Measurements from ENCODE around the gene GALNT16.

GRCh38 chr14:69270097-69270496 lies 10.1 kb downstream of the GALNT16 start:
- no peak for TF ChIP-seq CTCF (conservative IDR thresholded peaks at IDR 0.05 in 1 of 2, IDR thresholded peaks at IDR 0.05 in 1 of 2; ENCODE audit: low read depth in 1 of 2, low read length in 2 of 2)
- no peak for TF ChIP-seq EZH2 (IDR thresholded peaks at IDR 0.05; ENCODE audit: low read length, missing control alignments)
